Astrocyte (in vitro differentiated cells and primary cell): ENCODE data around the gene PUDP. TPM values are rescaled to one million over a fixed set of nuclear protein-coding genes. Genes with fewer than 3 reads are reported as not detected.
"Not testable (repeated sequence)": the region's sequence is repeated elsewhere in the genome, so short reads cannot be mapped to it uniquely, and the experiment has no call there.

ENCODE experiments used
- DNase-seq: peaks from one replicate; pipeline ENCODE4 v3.0.0-alpha.2; 2010; ENCODE audit warnings: low read depth
- FAIRE-seq: peaks from 2 replicates; lab custom pipeline; 2011; peaks lifted over from hg19 to GRCh38; lab: Jason Lieb, UNC
- H2AFZ ChIP-seq: 2 replicates; pipeline ENCODE4 v1.6.0; 2012; ENCODE audit warnings: low read depth, low read length, inconsistent platforms
- H3K27ac ChIP-seq: 2 replicates; pipeline ENCODE4 v1.5.1; 2011; ENCODE audit warnings: low read depth, low read length, inconsistent platforms
- H3K27me3 ChIP-seq: 2 replicates; pipeline ENCODE4 v1.6.0; 2011; ENCODE audit warnings: low read length, inconsistent platforms; ENCODE audit not compliant: insufficient read depth
- H3K36me3 ChIP-seq: 2 replicates; pipeline ENCODE4 v1.5.1; 2011; ENCODE audit warnings: low read length, inconsistent platforms; ENCODE audit not compliant: insufficient read depth
- H3K4me1 ChIP-seq: 2 replicates; pipeline ENCODE4 v1.5.1; 2011; ENCODE audit warnings: low read length, inconsistent platforms; ENCODE audit not compliant: insufficient read depth
- H3K4me2 ChIP-seq: 2 replicates; pipeline ENCODE4 v1.6.0; 2012; ENCODE audit warnings: low read length, inconsistent platforms
- H3K4me3 ChIP-seq: 2 replicates; pipeline ENCODE4 v1.5.1; 2011; ENCODE audit warnings: low read depth, mild to moderate bottlenecking, low read length, inconsistent platforms; ENCODE audit not compliant: insufficient read depth
- H3K79me2 ChIP-seq: 2 replicates; pipeline ENCODE4 v1.6.0; 2012; ENCODE audit warnings: mild to moderate bottlenecking, low read length, inconsistent platforms; ENCODE audit not compliant: insufficient read depth
- H3K9ac ChIP-seq: 2 replicates; pipeline ENCODE4 v1.6.0; 2012; ENCODE audit warnings: mild to moderate bottlenecking, low read length, inconsistent platforms
- H3K9me3 ChIP-seq: 2 replicates; pipeline ENCODE4 v1.5.1; 2012; ENCODE audit warnings: low read depth, mild to moderate bottlenecking, low read length, inconsistent platforms; ENCODE audit not compliant: insufficient read depth
- H4K20me1 ChIP-seq: 2 replicates; pipeline ENCODE4 v1.6.0; 2012; ENCODE audit warnings: low read length, inconsistent platforms; ENCODE audit not compliant: insufficient read depth
- H3K27ac Mint-ChIP-seq: one replicate; pipeline ENCODE4 v1.8.0; 2021; ENCODE audit warnings: mild to moderate bottlenecking, mixed read lengths; ENCODE audit not compliant: unreplicated experiment
- H3K27me3 Mint-ChIP-seq: one replicate; pipeline ENCODE4 v1.8.0; 2021; ENCODE audit warnings: low read depth, mixed read lengths; ENCODE audit not compliant: unreplicated experiment
- H3K36me3 Mint-ChIP-seq: one replicate; pipeline ENCODE4 v1.8.0; 2021; ENCODE audit warnings: low read depth, mixed read lengths; ENCODE audit not compliant: unreplicated experiment
- H3K4me1 Mint-ChIP-seq: one replicate; pipeline ENCODE4 v1.8.0; 2021; ENCODE audit warnings: low read depth, mixed read lengths; ENCODE audit not compliant: unreplicated experiment
- H3K4me3 Mint-ChIP-seq: one replicate; pipeline ENCODE4 v1.8.0; 2021; ENCODE audit warnings: mild to moderate bottlenecking, moderate library complexity, mixed read lengths; ENCODE audit not compliant: unreplicated experiment
- H3K9me3 Mint-ChIP-seq: one replicate; pipeline ENCODE4 v1.8.0; 2021; ENCODE audit warnings: mild to moderate bottlenecking, mixed read lengths; ENCODE audit not compliant: unreplicated experiment
- CTCF ChIP-seq: IDR thresholded peaks from 2 replicates; pipeline ENCODE4 v1.5.1; 2011; ENCODE audit warnings: low read depth, mild to moderate bottlenecking, inconsistent platforms, low read length, moderate library complexity; ENCODE audit not compliant: insufficient read depth
- EZH2 ChIP-seq: IDR thresholded peaks from 2 replicates; pipeline ENCODE4 v1.6.1; 2012; ENCODE audit warnings: mild to moderate bottlenecking, low read length, inconsistent platforms; ENCODE audit not compliant: insufficient read depth
- total RNA-seq: library from RNA; stranded (reverse); gene quantifications from 2 replicates; pipeline ENCODE4 v1.2.1, GENCODE V29; 2021

PUDP gene
- total RNA-seq, 1 donor from 2014 or later: 21.8 TPM

GRCh38 chrX:7027071-7027470 lies 120.9 kb downstream of the PUDP start:
- Mint-ChIP-seq H3K27ac (no peak overlapping the region), H3K4me3 (no peak overlapping the region), H3K4me1 (no peaks in the 10 kb centered on the region), H3K9me3 (peaks cover 2% of the 10 kb centered on the region), H3K36me3 (no peaks in the 10 kb centered on the region), H3K27me3 (no peaks in the 10 kb centered on the region)
- no peaks in the 10 kb centered on the region for H3K79me2 ChIP-seq
- H3K9ac ChIP-seq: no peak overlapping the region
- H3K4me3 ChIP-seq: no peak overlapping the region
- no peak overlapping the region for H2AFZ ChIP-seq
- H3K9me3 ChIP-seq: no peaks in the 10 kb centered on the region
- H4K20me1 ChIP-seq: no peaks in the 10 kb centered on the region
- H3K36me3 ChIP-seq: no peaks in the 10 kb centered on the region
- H3K4me1 ChIP-seq: no peaks in the 10 kb centered on the region
- no peak overlapping the region for H3K27ac ChIP-seq
- TF ChIP-seq EZH2: no peak
- DNase-seq: no peak
- FAIRE-seq: no peak
- H3K4me2 ChIP-seq: no peak overlapping the region
- no peaks in the 10 kb centered on the region for H3K27me3 ChIP-seq

GRCh38 chrX:7026365-7026764 lies 121.6 kb downstream of the PUDP start:
- H3K9me3 ChIP-seq, H3K4me2 ChIP-seq, H3K9ac ChIP-seq, H3K27ac ChIP-seq, H3K4me1 Mint-ChIP-seq, H3K79me2 ChIP-seq, H3K27me3 Mint-ChIP-seq, H4K20me1 ChIP-seq, H2AFZ ChIP-seq, DNase-seq, H3K4me3 Mint-ChIP-seq, H3K4me3 ChIP-seq, H3K27me3 ChIP-seq, H3K27ac Mint-ChIP-seq, H3K36me3 Mint-ChIP-seq, H3K4me1 ChIP-seq, H3K9me3 Mint-ChIP-seq, H3K36me3 ChIP-seq: not testable (repeated sequence)
- peak; percentile 63 for FAIRE-seq

GRCh38 chrX:7025471-7025870 lies 122.5 kb downstream of the PUDP start:
- Histone ChIP-seq H3K9ac (no peak overlapping the region), H3K27ac (no peak overlapping the region), H3K4me3 (no peak overlapping the region), H3K27me3 (no peaks in the 10 kb centered on the region), H4K20me1 (no peaks in the 10 kb centered on the region), H2AFZ (no peak overlapping the region), H3K79me2 (no peaks in the 10 kb centered on the region), H3K4me1 (no peaks in the 10 kb centered on the region), H3K36me3 (no peaks in the 10 kb centered on the region), H3K9me3 (no peaks in the 10 kb centered on the region), H3K4me2 (no peak overlapping the region)
- no peak overlapping the region for H3K27ac Mint-ChIP-seq
- TF ChIP-seq EZH2: no peak
- no peak for TF ChIP-seq CTCF
- peaks cover 2% of the 10 kb centered on the region for H3K9me3 Mint-ChIP-seq
- H3K4me1 Mint-ChIP-seq: no peaks in the 10 kb centered on the region
- H3K27me3 Mint-ChIP-seq: no peaks in the 10 kb centered on the region
- H3K4me3 Mint-ChIP-seq: no peak overlapping the region
- no peak for FAIRE-seq
- no peaks in the 10 kb centered on the region for H3K36me3 Mint-ChIP-seq
- no peak for DNase-seq

DNA sequence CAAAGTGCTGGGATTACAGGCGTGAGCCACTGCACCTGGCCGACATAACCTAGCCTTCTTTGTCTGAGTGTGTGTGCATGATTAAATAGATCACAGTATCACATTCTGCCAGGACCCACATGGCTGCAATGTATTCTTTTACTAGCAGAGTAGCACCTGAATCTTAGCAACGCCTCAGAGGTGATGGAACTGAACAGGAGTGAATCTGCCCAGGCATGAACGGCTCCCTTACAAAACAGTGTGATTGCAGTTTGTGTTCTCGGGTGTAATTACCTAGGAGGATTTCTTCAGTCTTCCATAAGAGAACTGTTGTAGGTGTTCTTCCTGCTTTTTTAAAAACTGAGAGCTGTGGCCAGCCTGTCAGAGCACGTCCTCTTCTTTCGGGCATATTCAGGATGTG lies 123.1 kb downstream of the PUDP start:
- FAIRE-seq (no peak), DNase-seq (no peak)
- no peaks in the 10 kb centered on the region for H4K20me1 ChIP-seq
- no peaks in the 10 kb centered on the region for H3K79me2 ChIP-seq
- no peak overlapping the region for H3K9ac ChIP-seq
- H2AFZ ChIP-seq: no peak overlapping the region
- no peaks in the 10 kb centered on the region for H3K36me3 ChIP-seq
- no peaks in the 10 kb centered on the region for H3K4me1 Mint-ChIP-seq
- H3K27ac ChIP-seq: no peak overlapping the region
- TF ChIP-seq CTCF (no peak), EZH2 (no peak)
- no peaks in the 10 kb centered on the region for H3K27me3 Mint-ChIP-seq
- no peak overlapping the region for H3K27ac Mint-ChIP-seq
- no peak overlapping the region for H3K4me3 ChIP-seq
- H3K4me2 ChIP-seq: no peak overlapping the region
- peaks cover 2% of the 10 kb centered on the region for H3K9me3 Mint-ChIP-seq
- H3K9me3 ChIP-seq: no peaks in the 10 kb centered on the region
- H3K4me3 Mint-ChIP-seq: no peak overlapping the region
- H3K27me3 ChIP-seq: no peaks in the 10 kb centered on the region
- H3K36me3 Mint-ChIP-seq: no peaks in the 10 kb centered on the region
- H3K4me1 ChIP-seq: no peaks in the 10 kb centered on the region

DNA sequence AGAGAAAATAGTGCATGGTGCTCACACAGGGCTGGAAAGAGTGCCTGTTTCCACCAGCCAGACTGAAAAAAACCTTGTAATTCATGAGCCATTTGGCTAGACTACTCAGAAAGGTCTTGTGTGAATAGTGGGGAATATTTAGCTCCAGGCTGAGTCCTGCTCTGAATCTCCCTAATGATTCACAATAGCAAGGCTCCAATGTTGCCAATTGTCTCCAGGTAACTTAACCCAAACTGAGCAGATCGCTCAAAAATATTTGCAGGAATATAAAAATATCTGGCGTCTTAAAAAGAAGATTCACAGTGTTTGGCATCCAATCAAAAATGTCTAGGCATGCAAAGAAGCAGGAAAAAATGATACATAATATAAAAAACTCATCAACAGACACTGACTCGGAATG lies 125.0 kb downstream of the PUDP start:
- not testable (repeated sequence) for H3K36me3 Mint-ChIP-seq, H3K9me3 ChIP-seq, DNase-seq, H3K4me1 ChIP-seq, H4K20me1 ChIP-seq, H3K27me3 Mint-ChIP-seq, H3K4me3 Mint-ChIP-seq, FAIRE-seq, H3K27ac ChIP-seq, H2AFZ ChIP-seq, H3K27me3 ChIP-seq, H3K9me3 Mint-ChIP-seq, H3K9ac ChIP-seq, H3K27ac Mint-ChIP-seq, H3K4me3 ChIP-seq, H3K36me3 ChIP-seq, H3K4me1 Mint-ChIP-seq, H3K4me2 ChIP-seq, H3K79me2 ChIP-seq
